MM.1S (cell line): Measurements from ENCODE around the gene NRXN3.

Source experiments
- DNase-seq: peaks from one replicate; pipeline ENCODE4 v3.0.0-alpha.2; 2015
- H2AFZ ChIP-seq: fragments of 300-600 bp; sonication (generic); 2 replicates; pipeline ENCODE4 v1.6.0; 2016; ENCODE audit warnings: antibody characterized with exemption, low read length
- H3F3A ChIP-seq: fragments of 300-600 bp; sonication (generic); 2 replicates; pipeline ENCODE4 v1.6.1; 2016; ENCODE audit warnings: mild to moderate bottlenecking, antibody characterized with exemption, low read length, moderate library complexity, mixed read lengths; ENCODE audit not compliant: insufficient read depth
- H3K27ac ChIP-seq: fragments of 300-600 bp; sonication (generic); 2 replicates; pipeline ENCODE4 v1.5.1; 2016; ENCODE audit warnings: mild to moderate bottlenecking, low read length
- H3K27me3 ChIP-seq: fragments of 300-600 bp; sonication (generic); replicated peaks from 2 replicates; pipeline ENCODE4 v1.6.0; 2016; ENCODE audit warnings: low read length; ENCODE audit not compliant: insufficient read depth
- H3K36me3 ChIP-seq: fragments of 300-600 bp; sonication (generic); replicated peaks from 2 replicates; pipeline ENCODE4 v1.6.1; 2016; ENCODE audit warnings: mild to moderate bottlenecking, low read length, mixed read lengths; ENCODE audit not compliant: insufficient read depth
- H3K4me1 ChIP-seq: fragments of 300-600 bp; sonication (generic); 2 replicates; pipeline ENCODE4 v1.6.1; 2016; ENCODE audit warnings: low read length, mixed read lengths
- H3K4me2 ChIP-seq: fragments of 300-600 bp; sonication (generic); 2 replicates; pipeline ENCODE4 v1.6.0; 2016; ENCODE audit warnings: low read depth, low read length
- H3K4me3 ChIP-seq: fragments of 300-600 bp; sonication (generic); 2 replicates; pipeline ENCODE4 v1.5.1; 2016; ENCODE audit warnings: low read length, mixed read lengths
- H3K79me2 ChIP-seq: fragments of 300-600 bp; sonication (generic); 2 replicates; pipeline ENCODE4 v1.6.1; 2016; ENCODE audit warnings: mixed run types, low read length, mixed read lengths
- H3K9ac ChIP-seq: fragments of 300-600 bp; sonication (generic); 2 replicates; pipeline ENCODE4 v1.6.1; 2016; ENCODE audit warnings: low read length, mixed read lengths
- H3K9me2 ChIP-seq: fragments of 300-600 bp; sonication (generic); replicated peaks from 2 replicates; pipeline ENCODE4 v1.6.1; 2016; ENCODE audit warnings: mild to moderate bottlenecking, low read length, mixed read lengths; ENCODE audit not compliant: insufficient read depth
- H3K9me3 ChIP-seq: fragments of 300-600 bp; sonication (generic); replicated peaks from 2 replicates; pipeline ENCODE4 v1.6.1; 2016; ENCODE audit warnings: mild to moderate bottlenecking, low read length, mixed read lengths; ENCODE audit not compliant: insufficient read depth
- H4K20me1 ChIP-seq: fragments of 300-600 bp; sonication (generic); 2 replicates; pipeline ENCODE4 v1.6.1; 2016; ENCODE audit warnings: mild to moderate bottlenecking, low read length, moderate library complexity, mixed read lengths; ENCODE audit not compliant: insufficient read depth
- CTCF ChIP-seq: fragments of 300-600 bp; sonication (generic); IDR thresholded peaks from 2 replicates; pipeline ENCODE4 v1.5.1; 2016; ENCODE audit warnings: antibody characterized with exemption, low read length, mixed read lengths
- EZH2 ChIP-seq: fragments of 300-600 bp; sonication (generic); optimal IDR thresholded peaks from 2 replicates; pipeline ENCODE3; 2017; ENCODE audit warnings: low read depth, mild to moderate bottlenecking, antibody characterized with exemption, low read length, mixed read lengths
- EZH2phosphoT487 ChIP-seq: fragments of 300-600 bp; sonication (generic); IDR thresholded peaks from 2 replicates; pipeline ENCODE4 v1.6.1; 2018; ENCODE audit warnings: antibody characterized with exemption, low read length

NRXN3 gene

GRCh38 chr14:79421811-79422210 is 1251.6 kb downstream of the NRXN3 start:
- no peaks in the 10 kb centered on the region for H3K27me3 ChIP-seq
- no peaks in the 10 kb centered on the region for H3K79me2 ChIP-seq
- no peaks in the 10 kb centered on the region for H3K36me3 ChIP-seq
- no peak for DNase-seq
- no peak overlapping the region for H3K27ac ChIP-seq
- no peaks in the 10 kb centered on the region for H3F3A ChIP-seq
- no peaks in the 10 kb centered on the region for H3K9me3 ChIP-seq
- no peaks in the 10 kb centered on the region for H4K20me1 ChIP-seq
- H2AFZ ChIP-seq, result no peak overlapping the region
- no peaks in the 10 kb centered on the region for H3K4me1 ChIP-seq
- no peak overlapping the region for H3K4me2 ChIP-seq
- H3K4me3 ChIP-seq, result no peak overlapping the region
- TF ChIP-seq EZH2 (no peak), CTCF (no peak), EZH2phosphoT487 (no peak)
- H3K9me2 ChIP-seq, result no peaks in the 10 kb centered on the region
- H3K9ac ChIP-seq, result no peak overlapping the region

- Histone ChIP-seq H4K20me1 (no peaks in the 10 kb centered on the region), H3K9ac (no peak overlapping the region), H3K4me2 (no peak overlapping the region), H3K27ac (no peak overlapping the region), H3K27me3 (no peaks in the 10 kb centered on the region), H3K79me2 (no peaks in the 10 kb centered on the region), H3K36me3 (no peaks in the 10 kb centered on the region), H3K9me2 (no peaks in the 10 kb centered on the region), H3F3A (no peaks in the 10 kb centered on the region), H3K4me1 (no peaks in the 10 kb centered on the region), H2AFZ (no peak overlapping the region), H3K9me3 (no peaks in the 10 kb centered on the region), H3K4me3 (no peak overlapping the region)
- DNase-seq, result no peak
- no peak for TF ChIP-seq EZH2phosphoT487
- no peak for TF ChIP-seq CTCF
- no peak for TF ChIP-seq EZH2
These were observed 1254.3 kb downstream of the NRXN3 start for GRCh38 chr14:79424462-79424861.

GRCh38 chr14:79426103-79426755 is 1256.1 kb downstream of the NRXN3 start:
- no peaks in the 10 kb centered on the region for H3K79me2 ChIP-seq
- H3K36me3 ChIP-seq, result no peaks in the 10 kb centered on the region
- TF ChIP-seq EZH2phosphoT487, result no peak
- no peak for TF ChIP-seq EZH2
- no peak for TF ChIP-seq CTCF
- H4K20me1 ChIP-seq, result no peaks in the 10 kb centered on the region
- no peaks in the 10 kb centered on the region for H3F3A ChIP-seq
- H3K4me1 ChIP-seq, result no peaks in the 10 kb centered on the region
- no peaks in the 10 kb centered on the region for H3K9me2 ChIP-seq
- no peak for DNase-seq
- no peak overlapping the region for H3K9ac ChIP-seq
- no peaks in the 10 kb centered on the region for H3K27me3 ChIP-seq
- no peak overlapping the region for H2AFZ ChIP-seq
- no peak overlapping the region for H3K4me2 ChIP-seq
- no peak overlapping the region for H3K4me3 ChIP-seq
- H3K9me3 ChIP-seq, result no peaks in the 10 kb centered on the region
- H3K27ac ChIP-seq, result no peak overlapping the region
